Retinal pigment epithelial cell (primary cell): Measurements from ENCODE around the gene SHISA9.

Source experiments
- DNase-seq: peaks from one replicate; pipeline ENCODE4 v3.0.0-alpha.2; 2010; ENCODE audit warnings: low read depth
- H3K4me3 ChIP-seq: 2 replicates; pipeline ENCODE4 v1.5.1; 2011; ENCODE audit warnings: mild to moderate bottlenecking, low read length, control low read depth, moderate library complexity
- CTCF ChIP-seq: conservative IDR thresholded peaks from 2 replicates; pipeline ENCODE4 v1.5.1; 2011; ENCODE audit warnings: low read depth, low read length, control low read depth, inconsistent platforms

Gene SHISA9

GRCh38 chr16:13136901-13137300 is 235.5 kb downstream of the SHISA9 start:
- no peak for DNase-seq
- H3K4me3 ChIP-seq: no peak overlapping the region
- no peak for TF ChIP-seq CTCF

- no peak for TF ChIP-seq CTCF
- no peak for DNase-seq
- H3K4me3 ChIP-seq: no peak overlapping the region
Measured at GRCh38 chr16:13138528-13138927, 237.1 kb downstream of the SHISA9 start.

- TF ChIP-seq CTCF: no peak
- DNase-seq: no peak
- no peak overlapping the region for H3K4me3 ChIP-seq
Measured at GRCh38 chr16:13139661-13140241, 238.4 kb downstream of the SHISA9 start.

GRCh38 chr16:13143551-13143950 is 242.2 kb downstream of the SHISA9 start:
- H3K4me3 ChIP-seq: no peak overlapping the region
- no peak for DNase-seq
- TF ChIP-seq CTCF: no peak

GRCh38 chr16:13146829-13147228 is 245.4 kb downstream of the SHISA9 start:
- TF ChIP-seq CTCF: no peak
- no peak for DNase-seq
- no peak overlapping the region for H3K4me3 ChIP-seq

- TF ChIP-seq CTCF: no peak
- no peak for DNase-seq
- H3K4me3 ChIP-seq: no peak overlapping the region
Measured at GRCh38 chr16:13148294-13148693, 246.9 kb downstream of the SHISA9 start.

- DNase-seq: no peak
- TF ChIP-seq CTCF: no peak
- no peak overlapping the region for H3K4me3 ChIP-seq
Measured at GRCh38 chr16:13148836-13149235, 247.4 kb downstream of the SHISA9 start.
